H1 (cell line): ENCODE measurements around the gene MRPS31. TPM values are rescaled to one million over a fixed set of nuclear protein-coding genes. Genes with fewer than 3 reads are reported as not detected.

Source experiments
- CTCF ChIA-PET: fragments of 300-600 bp; sonication (Branson Sonifier 250); formaldehyde crosslinking; loops from one replicate; lab custom pipeline; 2021; ENCODE audit not compliant: partially characterized antibody; lab: Charles Lee
- POLR2A ChIA-PET: fragments of 300-600 bp; sonication (Branson Sonifier 250); formaldehyde crosslinking; loops from one replicate; lab custom pipeline; 2021; ENCODE audit warnings: inconsistent platforms; ENCODE audit not compliant: partially characterized antibody; lab: Charles Lee
- DNase-seq, 2 experiments: peaks; one replicate each; pipeline versions ENCODE4 v3.0.0 to v3.0.0-alpha.2; 2010 to 2022; ENCODE audit warnings: low spot score in 2 of 2, low read depth in 1 of 2, mixed read lengths in 1 of 2
- FAIRE-seq: peaks from 2 replicates; lab custom pipeline; 2011; peaks lifted over from hg19 to GRCh38; lab: Jason Lieb, UNC
- H2AFZ ChIP-seq: 2 replicates; pipeline ENCODE4 v1.8.1; 2012; ENCODE audit warnings: low read length, inconsistent platforms
- H2AK5ac ChIP-seq: 2 replicates; pipeline ENCODE4 v1.6.1; 2013; ENCODE audit warnings: low read depth, low read length
- H2BK120ac ChIP-seq: replicated peaks from 2 replicates; pipeline ENCODE3; 2013; ENCODE audit warnings: low read depth, low read length, inconsistent platforms
- H2BK12ac ChIP-seq: 2 replicates; pipeline ENCODE4 v1.6.1; 2013; ENCODE audit warnings: low read depth, low read length
- H2BK15ac ChIP-seq: 2 replicates; pipeline ENCODE4 v1.6.1; 2013; ENCODE audit warnings: low read length
- H2BK20ac ChIP-seq: 2 replicates; pipeline ENCODE4 v1.6.1; 2013; ENCODE audit warnings: low read length
- H2BK5ac ChIP-seq: 2 replicates; pipeline ENCODE4 v1.6.1; 2013; ENCODE audit warnings: low read depth, low read length
- H3K14ac ChIP-seq: 2 replicates; pipeline ENCODE4 v1.6.1; 2013; ENCODE audit warnings: inconsistent platforms; ENCODE audit not compliant: insufficient read length
- H3K18ac ChIP-seq: 2 replicates; pipeline ENCODE4 v1.6.1; 2013; ENCODE audit warnings: low read length; ENCODE audit errors: extremely low read depth
- H3K23ac ChIP-seq: 2 replicates; pipeline ENCODE4 v1.6.1; 2013; ENCODE audit warnings: inconsistent platforms; ENCODE audit not compliant: insufficient read length
- H3K23me2 ChIP-seq: 2 replicates; pipeline ENCODE4 v1.6.1; 2013; ENCODE audit warnings: low read depth, low read length
- H3K27ac ChIP-seq: 2 replicates; pipeline ENCODE4 v1.6.1; 2011; ENCODE audit warnings: low read depth, low read length, inconsistent platforms
- H3K27me3 ChIP-seq, 4 experiments: replicated peaks in 1 of 4; 1 replicate in 1 of 4; 2 replicates in 3 of 4; pipeline versions ENCODE4 v1.6.1 to v1.8.1; 2011 to 2013; ENCODE audit warnings: low read length in 3 of 4, mild to moderate bottlenecking in 3 of 4, inconsistent platforms in 2 of 4, mixed read lengths in 2 of 4, moderate library complexity in 1 of 4; ENCODE audit not compliant: control insufficient read depth in 3 of 4, insufficient read depth in 3 of 4; ENCODE audit errors: extremely low read depth in 1 of 4
- H3K36me3 ChIP-seq, 4 experiments: 2 replicates each; pipeline versions ENCODE4 v1.6.1 to v1.8.1; 2011 to 2013; ENCODE audit warnings: mild to moderate bottlenecking in 4 of 4, low read length in 3 of 4, moderate library complexity in 2 of 4, control low read depth in 1 of 4, inconsistent platforms in 1 of 4; ENCODE audit not compliant: insufficient read depth in 4 of 4, control insufficient read depth in 2 of 4
- H3K4ac ChIP-seq: replicated peaks from 2 replicates; pipeline ENCODE3; 2013; ENCODE audit warnings: low read length, low read depth, mixed read lengths, inconsistent platforms; ENCODE audit not compliant: insufficient read length
- H3K4me1 ChIP-seq, 4 experiments: replicated peaks in 1 of 4; 1 replicate in 1 of 4; 2 replicates in 3 of 4; pipeline versions ENCODE4 v1.6.1 to v1.8.1; 2011 to 2013; ENCODE audit warnings: low read length in 3 of 4, inconsistent platforms in 2 of 4, mixed read lengths in 1 of 4; ENCODE audit not compliant: insufficient read depth in 4 of 4, control insufficient read depth in 3 of 4
- H3K4me2 ChIP-seq, 2 experiments: 2 replicates each; pipeline versions ENCODE4 v1.6.1 to v1.8.1; 2011 to 2013; ENCODE audit warnings: low read depth in 2 of 2, low read length in 2 of 2, control low read depth in 1 of 2, inconsistent platforms in 1 of 2, mild to moderate bottlenecking in 1 of 2; ENCODE audit not compliant: insufficient read depth in 1 of 2
- H3K4me3 ChIP-seq, 4 experiments: fragments of 200-600, 300-600 bp in 1 of 4; sonication (generic), shearing (Covaris generic), sonication (Bioruptor Twin) in 1 of 4; 2 replicates each; pipeline versions ENCODE4 v1.5.1 to v1.8.1; 2011 to 2016; ENCODE audit warnings: low read length in 4 of 4, low read depth in 3 of 4, control low read depth in 2 of 4, inconsistent platforms in 2 of 4, mild to moderate bottlenecking in 2 of 4, mixed read lengths in 1 of 4, moderate library complexity in 1 of 4; ENCODE audit not compliant: insufficient read depth in 2 of 4; ENCODE audit errors: extremely low read depth in 1 of 4
- H3K56ac ChIP-seq: replicated peaks from 2 replicates; pipeline ENCODE3; 2013; ENCODE audit warnings: low read depth, mild to moderate bottlenecking, mixed read lengths, low read length, inconsistent platforms; ENCODE audit not compliant: insufficient read length
- H3K79me1 ChIP-seq: 2 replicates; pipeline ENCODE4 v1.6.1; 2013; ENCODE audit warnings: low read depth, low read length, control low read depth
- H3K79me2 ChIP-seq, 2 experiments: 2 replicates each; pipeline versions ENCODE4 v1.6.1 to v1.8.1; 2012 to 2013; ENCODE audit warnings: low read length in 2 of 2, mild to moderate bottlenecking in 2 of 2, inconsistent platforms in 1 of 2; ENCODE audit not compliant: insufficient read depth in 2 of 2, control insufficient read depth in 1 of 2
- H3K9ac ChIP-seq, 4 experiments: replicated peaks in 1 of 4; 1 replicate in 1 of 4; 2 replicates in 3 of 4; pipeline versions ENCODE4 v1.6.1 to v1.8.1; 2011 to 2013; ENCODE audit warnings: low read depth in 3 of 4, low read length in 3 of 4, control low read depth in 2 of 4, mild to moderate bottlenecking in 2 of 4, moderate library complexity in 2 of 4, inconsistent platforms in 1 of 4; ENCODE audit errors: extremely low read depth in 1 of 4
- H3K9me3 ChIP-seq, 2 experiments: 2 replicates each; pipeline versions ENCODE4 v1.6.1 to v1.8.1; 2012 to 2013; ENCODE audit warnings: mild to moderate bottlenecking in 2 of 2, moderate library complexity in 2 of 2, control low read depth in 1 of 2, inconsistent platforms in 1 of 2, low read depth in 1 of 2, low read length in 1 of 2, mixed read lengths in 1 of 2; ENCODE audit not compliant: insufficient read depth in 2 of 2
- H4K20me1 ChIP-seq, 2 experiments: replicated peaks in 1 of 2; 2 replicates each; pipeline versions ENCODE3 to v1.8.1; 2011 to 2013; ENCODE audit warnings: inconsistent platforms in 2 of 2, low read length in 2 of 2, mild to moderate bottlenecking in 1 of 2; ENCODE audit not compliant: insufficient read depth in 2 of 2, control insufficient read depth in 1 of 2
- H4K5ac ChIP-seq: 2 replicates; pipeline ENCODE4 v1.6.1; 2013; ENCODE audit warnings: low read length, low read depth, mixed read lengths, inconsistent platforms; ENCODE audit not compliant: insufficient read length
- H4K8ac ChIP-seq: 2 replicates; pipeline ENCODE4 v1.8.0; 2013; ENCODE audit warnings: mild to moderate bottlenecking, moderate library complexity, low read length, inconsistent platforms; ENCODE audit not compliant: insufficient read depth; ENCODE audit errors: extremely low read depth
- H4K91ac ChIP-seq: replicated peaks from 2 replicates; pipeline ENCODE3; 2013; ENCODE audit warnings: low read length, mixed read lengths, inconsistent platforms; ENCODE audit not compliant: insufficient read length
- ATF3 ChIP-seq: IDR thresholded peaks from 2 replicates; pipeline ENCODE4 v1.6.1; 2011; ENCODE audit warnings: low read depth, mild to moderate bottlenecking, low read length; ENCODE audit not compliant: insufficient read depth
- EP300 ChIP-seq, 2 experiments: IDR thresholded peaks; 1 replicate in 1 of 2; 2 replicates in 1 of 2; pipeline ENCODE4 v1.6.1; 2011 to 2012; ENCODE audit warnings: low read depth in 2 of 2, low read length in 2 of 2, mild to moderate bottlenecking in 2 of 2, borderline replicate concordance in 1 of 2, inconsistent platforms in 1 of 2, moderate library complexity in 1 of 2
- JUND ChIP-seq: IDR thresholded peaks from 2 replicates; pipeline ENCODE4 v1.6.1; 2011; ENCODE audit warnings: mild to moderate bottlenecking, improper control_type of control experiment, low read length
- KDM1A ChIP-seq: fragments of 200-600, 300-600 bp; sonication (generic); IDR thresholded peaks from 2 replicates; pipeline ENCODE4 v1.7.1; 2016; ENCODE audit warnings: mild to moderate bottlenecking, low read length, borderline replicate concordance
- NRF1 ChIP-seq: IDR thresholded peaks from 2 replicates; pipeline ENCODE4 v1.6.1; 2011; ENCODE audit warnings: mild to moderate bottlenecking, low read depth, low read length, improper control_type of control experiment
- POLR2AphosphoS5 ChIP-seq: IDR thresholded peaks from 2 replicates; pipeline ENCODE4 v1.6.1; 2011; ENCODE audit warnings: low read depth, low read length
- RFX5 ChIP-seq: IDR thresholded peaks from 2 replicates; pipeline ENCODE4 v1.6.1; 2011; ENCODE audit warnings: low read depth, low read length, improper control_type of control experiment, borderline replicate concordance
- RNF2 ChIP-seq: fragments of 200-900, 300-1000 bp; sonication (generic); IDR thresholded peaks from 2 replicates; pipeline ENCODE4 v1.7.1; 2016; ENCODE audit warnings: borderline replicate concordance, low read depth, mild to moderate bottlenecking, antibody characterized with exemption, low read length; ENCODE audit not compliant: poor library complexity, severe bottlenecking; ENCODE audit errors: missing control alignments
- SRF ChIP-seq: IDR thresholded peaks from 2 replicates; pipeline ENCODE4 v1.6.1; 2011; ENCODE audit warnings: mild to moderate bottlenecking, low read depth, low read length, moderate library complexity
- SUZ12 ChIP-seq: fragments of 200-600 bp; sonication (generic); IDR thresholded peaks from 2 replicates; pipeline ENCODE4 v1.6.1; 2012; ENCODE audit warnings: mild to moderate bottlenecking, inconsistent platforms, low read length, moderate library complexity, mixed read lengths
- TEAD4 ChIP-seq: IDR thresholded peaks from 2 replicates; pipeline ENCODE4 v1.6.1; 2012; ENCODE audit warnings: low read depth, low read length, inconsistent platforms, mixed read lengths
- YY1 ChIP-seq: IDR thresholded peaks from 2 replicates; pipeline ENCODE4 v1.6.1; 2011; ENCODE audit warnings: low read depth, mild to moderate bottlenecking, low read length
- ZNF274 ChIP-seq: IDR thresholded peaks from 2 replicates; pipeline ENCODE4 v1.7.0; 2012; ENCODE audit warnings: low read length, borderline replicate concordance; ENCODE audit errors: extremely low read depth
- WGBS, 2 experiments: shearing (Covaris generic) in 1 of 2; methylation state at CpG; one replicate each; pipeline versions ENCODE4 v1.1.6 to v1.1.7; 2013 to 2015; ENCODE audit warnings: low lambda C conversion rate in 2 of 2, mixed read lengths in 2 of 2, inconsistent platforms in 1 of 2, low coverage in 1 of 2, missing lambda C conversion rate in 1 of 2; ENCODE audit not compliant: insufficient replicate concordance in 2 of 2, insufficient coverage in 1 of 2, insufficient read length in 1 of 2; ENCODE audit errors: extremely low coverage in 1 of 2, missing lambda C conversion rate in 1 of 2; 5-methylcytosine and 5-hydroxymethylcytosine counted together
- polyA plus RNA-seq, 7 experiments: library from polyadenylated mRNA; depleted of rRNA in 3 of 7; stranded (reverse) in 5 of 7; unstranded in 2 of 7; fragments of >200 nt in 5 of 7; fragments of 200-250 nt in 2 of 7; gene quantifications; 1 replicate in 5 of 7; 2 replicates in 1 of 7; 4 replicates in 1 of 7; pipeline versions ENCODE4 v1.2.1 to v1.2.3, GENCODE V29; 2011 to 2013; ENCODE audit warnings: missing spikeins in 2 of 7, mixed read lengths in 2 of 7
- total RNA-seq: library from RNA; stranded (reverse); fragmentation: NEBNext Ultra II Directional; extraction: Animal tissue kit (Norgen Biotek cat#: 25700); gene quantifications from 2 replicates; pipeline ENCODE4 v1.2.1, GENCODE V29; 2021

Gene MRPS31
- total and polyA plus RNA-seq, 2 of the 8 experiments (the other 6 are each of a cell fraction or from before 2014, with no cell fraction given) = 13.6 to 33.3 TPM

- no peak overlapping the region for H2BK20ac ChIP-seq
- no peak overlapping the region for H4K91ac ChIP-seq
- H2BK12ac ChIP-seq = no peak overlapping the region
- CTCF ChIA-PET = interaction anchor here (0.6 to 1.3 kb wide), 2 partner anchors 11 to 12 kb away, joined by 3 to 4 read pairs; no protein-coding TSS in a partner anchor
- DNase-seq = no peak
- H3K14ac ChIP-seq = no peak overlapping the region
- no peak overlapping the region for H2BK5ac ChIP-seq
- H2BK15ac ChIP-seq = no peak overlapping the region
- H3K56ac ChIP-seq = no peak overlapping the region
- no peak overlapping the region for H3K18ac ChIP-seq
- H3K79me1 ChIP-seq = peaks cover 5% of the 10 kb centered on the region; the same call in 1 of the 2 replicates
- peaks cover 3% of the 10 kb centered on the region; the same call in 1 of the 2 replicates for H3K23me2 ChIP-seq
- no peak overlapping the region for H3K23ac ChIP-seq
- H3K9me3 ChIP-seq = no peaks in the 10 kb centered on the region
- no peak overlapping the region for H4K5ac ChIP-seq
- no peaks in the 10 kb centered on the region for H3K27me3 ChIP-seq
- H3K79me2 ChIP-seq = peaks cover 0 to 15% of the 10 kb centered on the region in 2 experiments; a peak in 2 of 4 replicates
- H3K9ac ChIP-seq = no peak overlapping the region
- H2BK120ac ChIP-seq = no peak overlapping the region
- H2AFZ ChIP-seq = no peak overlapping the region
- 96% methylated on average over 1 of the region's 1 CpG; no CpG with 5 or more reads in 1 of the 2 experiments for WGBS, 2 experiments
- H2AK5ac ChIP-seq = no peak overlapping the region
- peaks cover 0 to 2% of the 10 kb centered on the region in 2 experiments for H4K20me1 ChIP-seq
- H3K4me3 ChIP-seq = no peak overlapping the region
- H3K27ac ChIP-seq = no peak overlapping the region
- no peak overlapping the region for H3K4ac ChIP-seq
- POLR2A ChIA-PET = no interaction called here
- H4K8ac ChIP-seq = no peak overlapping the region
- no peak for FAIRE-seq
- H3K36me3 ChIP-seq = peaks cover 0 to 7% (median 0%) of the 10 kb centered on the region in 4 experiments; a peak in 4 of 8 replicates
- H3K4me1 ChIP-seq = peaks cover 0 to 4% (median 0%) of the 10 kb centered on the region in 4 experiments; a peak in 2 of 7 replicates
- no peak overlapping the region for H3K4me2 ChIP-seq
- TF ChIP-seq ZNF274 = no peak
- no peak for TF ChIP-seq NRF1
- TF ChIP-seq JUND = no peak
- TF ChIP-seq YY1 = no peak
- TF ChIP-seq ATF3 = no peak
- TF ChIP-seq SUZ12 = no peak
- TF ChIP-seq RNF2 = no peak
- TF ChIP-seq EP300 (IDR thresholded peaks at IDR 0.05; ENCODE audit: borderline replicate concordance in 1 of 2, low read depth in 2 of 2, low read length in 2 of 2) = no peak
- TF ChIP-seq RFX5 = no peak
- TF ChIP-seq SRF = no peak
- TF ChIP-seq POLR2AphosphoS5 = no peak
- TF ChIP-seq TEAD4 = no peak
- TF ChIP-seq KDM1A = no peak
Observed at GRCh38 chr13:40765602-40766001, 5.4 kb downstream of the MRPS31 start.
